NCI-H345 treated with DMSO at 0.1 percent for 48 hours (cell line): ENCODE measurements around the gene BATF3.

Experiments
- DNase-seq: peaks from one replicate; lab custom pipeline; 2025; ENCODE audit not compliant: unreplicated experiment; lab: John Stamatoyannopoulos, UW

The BATF3 gene

GRCh38 chr1:212710566-212710965 is 10.9 kb upstream of the BATF3 start:
- DNase-seq = no peak

- DNase-seq = no peak
These were observed 4.4 kb upstream of the BATF3 start for GRCh38 chr1:212703991-212704564.

- DNase-seq = no peak
These were observed 3.0 kb upstream of the BATF3 start for GRCh38 chr1:212702672-212703071.

GRCh38 chr1:212701910-212702309 is 2.3 kb upstream of the BATF3 start:
- no peak for DNase-seq

- DNase-seq = no peak
These were observed 1.5 kb upstream of the BATF3 start for GRCh38 chr1:212700892-212701819.

- DNase-seq = no peak
These were observed 717 bp upstream of the BATF3 start for GRCh38 chr1:212700223-212700891.

- no peak for DNase-seq
These were observed 476 bp downstream of the BATF3 start for GRCh38 chr1:212699104-212699624.

GRCh38 chr1:212698467-212699103 is 1.1 kb downstream of the BATF3 start:
- DNase-seq = no peak

- DNase-seq = no peak
These were observed 2.8 kb downstream of the BATF3 start for GRCh38 chr1:212696721-212697331.

- DNase-seq = no peak
These were observed 6.6 kb downstream of the BATF3 start for GRCh38 chr1:212692774-212693644.

GRCh38 chr1:212691561-212692071 is 8.0 kb downstream of the BATF3 start:
- no peak for DNase-seq

- DNase-seq = no peak
These were observed 8.7 kb downstream of the BATF3 start for GRCh38 chr1:212690816-212691403.

GRCh38 chr1:212689758-212690529 is 9.7 kb downstream of the BATF3 start:
- no peak for DNase-seq

- DNase-seq = no peak
These were observed 10.4 kb downstream of the BATF3 start for GRCh38 chr1:212689196-212689725.

- DNase-seq = no peak
These were observed 11.1 kb downstream of the BATF3 start for GRCh38 chr1:212688341-212689047.

- no peak for DNase-seq
These were observed 11.8 kb downstream of the BATF3 start for GRCh38 chr1:212687811-212688210.

- DNase-seq = no peak
These were observed 13.0 kb downstream of the BATF3 start for GRCh38 chr1:212686591-212686990.

- DNase-seq = no peak
These were observed 13.6 kb downstream of the BATF3 start for GRCh38 chr1:212686069-212686468.
